Upper lobe of left lung (tissue), 6 donors: ENCODE measurements around the gene CDH6. TPM values are rescaled to one million over a fixed set of nuclear protein-coding genes. Genes with fewer than 3 reads are reported as not detected.
A peak's percentile ranks its signal among the peaks of the same experiment; 100 is the strongest.

Experiments
- ATAC-seq, 2 donors: fragments of 200-7000 bp; cut with Tn5 transposase; one replicate each; pipeline ENCODE4 v1.9.1; 2022; ENCODE audit warnings: mild to moderate bottlenecking in 2 of 2, moderate library complexity in 2 of 2; ENCODE audit not compliant: low FRiP score in 2 of 2
- DNase-seq, 2 donors: peaks; one replicate each; pipeline ENCODE4 v3.0.0-alpha.2; 2019 to 2020
- H3K27ac ChIP-seq, 4 donors: fragments of 200-600 bp; sonication (generic); one replicate each; pipeline ENCODE4 v1.5.1; 2016 to 2019
- H3K27me3 ChIP-seq, 4 donors: fragments of 200-600 bp; sonication (generic); one replicate each; pipeline ENCODE4 v1.5.1; 2017 to 2019
- H3K36me3 ChIP-seq, 4 donors: fragments of 200-600 bp; sonication (generic); one replicate each; pipeline ENCODE4 v1.5.1; 2016 to 2019
- H3K4me1 ChIP-seq, 4 donors: fragments of 200-600 bp; sonication (generic); one replicate each; pipeline ENCODE4 v1.5.1; 2018 to 2019
- H3K4me3 ChIP-seq, 4 donors: fragments of 200-600 bp; sonication (generic); one replicate each; pipeline ENCODE4 v1.5.1; 2017 to 2019; ENCODE audit warnings: mild to moderate bottlenecking in 2 of 4, moderate library complexity in 1 of 4
- H3K9me3 ChIP-seq, 4 donors: fragments of 200-600 bp; sonication (generic); one replicate each; pipeline ENCODE4 v1.5.1; 2018 to 2019
- EP300 ChIP-seq, 4 donors: sonication (generic); formaldehyde crosslinking; IDR thresholded peaks; one replicate each; pipeline ENCODE4 v1.5.1; 2017; ENCODE audit warnings: antibody characterized with exemption in 4 of 4, control low read depth in 2 of 4
- POLR2A ChIP-seq, 4 donors: fragments of 450-650 bp; IDR thresholded peaks; one replicate each; pipeline ENCODE4 v1.5.1; 2016 to 2017; ENCODE audit warnings: antibody characterized with exemption in 4 of 4, mild to moderate bottlenecking in 2 of 4
- POLR2AphosphoS5 ChIP-seq, 2 donors: sonication (generic); formaldehyde crosslinking; IDR thresholded peaks; one replicate each; pipeline ENCODE4 v1.5.1; 2017; ENCODE audit warnings: antibody characterized with exemption in 2 of 2
- WGBS, 2 donors: methylation state at CpG; one replicate each; pipeline ENCODE4 v1.1.5; 2017 to 2018; 5-methylcytosine and 5-hydroxymethylcytosine counted together
- total RNA-seq, 6 donors: library from RNA; depleted of rRNA in 4 of 6; stranded (reverse); fragments of >200 nt in 4 of 6; gene quantifications; one replicate each; pipeline versions ENCODE4 v1.1.0 to v1.2.1, GENCODE V29; 2016 to 2021
- TF ChIP-seq, protein P1 (sequence below), 6 experiments: fragments of 450-650 bp in 4 of 6; fragments of 200-600 bp in 2 of 6; sonication (generic) in 2 of 6; IDR thresholded peaks; one replicate each; pipeline ENCODE4 v1.5.1; 2016 to 2019; ENCODE audit warnings: antibody characterized with exemption in 6 of 6
- donor health status: DM: no; HTN: no; CAD: no; lungs with moderate emphysema.
- donor health status: DM: no; HTN: yes; CAD: no; lungs with severe emphysema.

CDH6 gene
- total RNA-seq: 1 to 10 TPM; 1.8 to 3.6 (median 2.6) TPM

DNA sequence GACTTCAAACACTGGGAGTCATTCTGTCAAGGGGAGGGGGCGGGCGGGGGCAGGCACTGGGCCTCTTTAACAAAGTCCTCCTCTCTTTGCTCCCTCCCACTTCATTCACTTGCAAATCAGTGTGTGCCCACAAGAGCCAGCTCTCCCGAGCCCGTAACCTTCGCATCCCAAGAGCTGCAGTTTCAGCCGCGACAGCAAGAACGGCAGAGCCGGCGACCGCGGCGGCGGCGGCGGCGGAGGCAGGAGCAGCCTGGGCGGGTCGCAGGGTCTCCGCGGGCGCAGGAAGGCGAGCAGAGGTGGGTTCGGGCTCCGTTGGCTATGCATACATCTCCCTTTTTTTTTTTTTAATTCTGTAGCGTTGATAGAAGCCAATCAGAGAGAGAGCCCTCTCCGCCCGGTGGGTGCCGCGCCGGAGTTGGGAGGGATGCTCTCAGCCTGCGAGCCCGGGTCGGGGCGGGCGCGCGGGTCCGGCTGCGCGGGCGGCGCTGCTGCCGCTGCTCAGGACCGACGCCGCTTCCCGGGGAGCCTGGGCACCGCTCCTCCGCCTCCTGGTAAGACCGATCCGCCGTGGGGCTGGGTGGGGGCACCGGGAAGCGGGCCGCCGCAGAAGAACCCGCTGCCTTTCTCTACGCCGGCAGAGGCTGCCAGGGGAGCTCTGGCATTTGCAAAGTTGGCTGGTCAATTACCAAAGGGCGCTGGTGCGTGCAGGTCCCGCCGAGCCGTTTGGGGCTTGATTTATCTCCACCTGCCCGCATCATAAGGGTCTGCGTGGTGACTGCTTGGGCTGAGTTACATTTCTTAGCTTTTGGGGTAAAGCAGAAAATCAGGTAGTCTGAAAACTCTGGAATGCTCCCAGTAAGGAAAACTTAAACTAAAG is at the start of gene CDH6:
TSS of gene CDH6 (plus strand) at position 96 of the 877 bp plus-strand sequence. CDS start 73,788 bp downstream, outside the sequence.
- H3K4me1 ChIP-seq: peaks cover 9 to 18% (median 13%) of the 10 kb centered on the region in 4 donors
- peak within 1 kb of the TSS in 2 of 4 donors; percentile 19 to 61 for H3K27ac ChIP-seq
- DNase-seq (peak in 1 of 2 donors; percentile 85), ATAC-seq (peak in 1 of 2 donors; percentile 82)
- peaks cover 0 to 21% (median 8%) of the 10 kb centered on the region in 4 donors for H3K27me3 ChIP-seq
- H3K9me3 ChIP-seq: no peaks in the 10 kb centered on the region
- no peaks in the 10 kb centered on the region for H3K36me3 ChIP-seq
- WGBS, 2 donors: 3 to 4% methylated on average over 39 to 58 of the region's 67 CpGs
- H3K4me3 ChIP-seq: peak within 1 kb of the TSS; percentile 3 to 44 (median 38)
- TF ChIP-seq POLR2A (IDR thresholded peaks at IDR 0.05) (no peak), POLR2AphosphoS5 (IDR thresholded peaks at IDR 0.05) (no peak)

GRCh38 chr5:31144364-31144763 is 49.1 kb upstream of the CDH6 start:
- ATAC-seq: no peak
- H3K9me3 ChIP-seq: no peaks in the 10 kb centered on the region
- TF ChIP-seq, protein P1, sequence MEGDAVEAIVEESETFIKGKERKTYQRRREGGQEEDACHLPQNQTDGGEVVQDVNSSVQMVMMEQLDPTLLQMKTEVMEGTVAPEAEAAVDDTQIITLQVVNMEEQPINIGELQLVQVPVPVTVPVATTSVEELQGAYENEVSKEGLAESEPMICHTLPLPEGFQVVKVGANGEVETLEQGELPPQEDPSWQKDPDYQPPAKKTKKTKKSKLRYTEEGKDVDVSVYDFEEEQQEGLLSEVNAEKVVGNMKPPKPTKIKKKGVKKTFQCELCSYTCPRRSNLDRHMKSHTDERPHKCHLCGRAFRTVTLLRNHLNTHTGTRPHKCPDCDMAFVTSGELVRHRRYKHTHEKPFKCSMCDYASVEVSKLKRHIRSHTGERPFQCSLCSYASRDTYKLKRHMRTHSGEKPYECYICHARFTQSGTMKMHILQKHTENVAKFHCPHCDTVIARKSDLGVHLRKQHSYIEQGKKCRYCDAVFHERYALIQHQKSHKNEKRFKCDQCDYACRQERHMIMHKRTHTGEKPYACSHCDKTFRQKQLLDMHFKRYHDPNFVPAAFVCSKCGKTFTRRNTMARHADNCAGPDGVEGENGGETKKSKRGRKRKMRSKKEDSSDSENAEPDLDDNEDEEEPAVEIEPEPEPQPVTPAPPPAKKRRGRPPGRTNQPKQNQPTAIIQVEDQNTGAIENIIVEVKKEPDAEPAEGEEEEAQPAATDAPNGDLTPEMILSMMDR (IDR thresholded peaks at IDR 0.05): no peak
- TF ChIP-seq POLR2AphosphoS5 (IDR thresholded peaks at IDR 0.05) (no peak), POLR2A (IDR thresholded peaks at IDR 0.05) (no peak), EP300 (IDR thresholded peaks at IDR 0.05) (no peak)
- no peaks in the 10 kb centered on the region for H3K27me3 ChIP-seq
- no peak overlapping the region for H3K4me3 ChIP-seq
- no peaks in the 10 kb centered on the region for H3K4me1 ChIP-seq
- WGBS, 2 donors: 61 to 68% methylated on average over 7 of the region's 7 CpGs
- no peak for DNase-seq
- no peak overlapping the region for H3K27ac ChIP-seq
- H3K36me3 ChIP-seq: no peaks in the 10 kb centered on the region

- no peak overlapping the region for H3K27ac ChIP-seq
Measured at GRCh38 chr5:31148959-31149475, 44.5 kb upstream of the CDH6 start.

GRCh38 chr5:31153521-31153920 is 40.0 kb upstream of the CDH6 start:
- H3K27me3 ChIP-seq: no peaks in the 10 kb centered on the region
- TF ChIP-seq, protein P1 (IDR thresholded peaks at IDR 0.05): no peak
- no peak for TF ChIP-seq EP300 (IDR thresholded peaks at IDR 0.05)
- no peak for TF ChIP-seq POLR2A (IDR thresholded peaks at IDR 0.05)
- no peak for TF ChIP-seq POLR2AphosphoS5 (IDR thresholded peaks at IDR 0.05)
- no peaks in the 10 kb centered on the region for H3K36me3 ChIP-seq
- no peak overlapping the region for H3K4me3 ChIP-seq
- peak in 1 of 2 donors; percentile 31 for ATAC-seq
- H3K9me3 ChIP-seq: no peaks in the 10 kb centered on the region
- no peak overlapping the region for H3K27ac ChIP-seq
- no peak for DNase-seq
- WGBS, 2 donors: 65 to 70% methylated on average over 2 of the region's 2 CpGs
- no peaks in the 10 kb centered on the region for H3K4me1 ChIP-seq

More at GRCh38 chr5:31148959-31149475, 44.5 kb upstream of the CDH6 start:
- no peak for DNase-seq
- H3K36me3 ChIP-seq: no peaks in the 10 kb centered on the region
- H3K9me3 ChIP-seq: no peaks in the 10 kb centered on the region
- H3K4me3 ChIP-seq: no peak overlapping the region
- TF ChIP-seq POLR2AphosphoS5 (IDR thresholded peaks at IDR 0.05) (no peak), POLR2A (IDR thresholded peaks at IDR 0.05) (no peak), EP300 (IDR thresholded peaks at IDR 0.05) (no peak)
- TF ChIP-seq, protein P1 (IDR thresholded peaks at IDR 0.05): no peak
- H3K4me1 ChIP-seq: no peaks in the 10 kb centered on the region
- no peaks in the 10 kb centered on the region for H3K27me3 ChIP-seq
- no peak for ATAC-seq
- WGBS, 2 donors: 49 to 62% methylated on average over 2 of the region's 2 CpGs

GRCh38 chr5:31156631-31157160 is 36.8 kb upstream of the CDH6 start:
- Histone ChIP-seq H3K27me3 (no peaks in the 10 kb centered on the region), H3K4me3 (no peak overlapping the region), H3K4me1 (no peaks in the 10 kb centered on the region), H3K27ac (no peak overlapping the region), H3K36me3 (no peaks in the 10 kb centered on the region), H3K9me3 (no peaks in the 10 kb centered on the region)
- WGBS, 2 donors: 73 to 74% methylated on average over 3 of the region's 3 CpGs
- no peak for ATAC-seq
- DNase-seq: no peak
- TF ChIP-seq POLR2A (IDR thresholded peaks at IDR 0.05): no peak
- TF ChIP-seq, protein P1 (IDR thresholded peaks at IDR 0.05): no peak
- no peak for TF ChIP-seq POLR2AphosphoS5 (IDR thresholded peaks at IDR 0.05)
- TF ChIP-seq EP300 (IDR thresholded peaks at IDR 0.05): no peak
